Left lung (tissue), 10 donors: Measurements from ENCODE around the gene TMEM135. TPM values are rescaled to one million over a fixed set of nuclear protein-coding genes. Genes with fewer than 3 reads are reported as not detected.

Source experiments
- ATAC-seq: fragments of 200-7000 bp; cut with Tn5 transposase; one replicate; pipeline ENCODE4 v1.9.1; 2020; ENCODE audit warnings: moderate library complexity
- DNase-seq, 4 donors: peaks; one replicate each; pipeline ENCODE4 v3.0.0-alpha.2; 2013 to 2020
- H3K27ac ChIP-seq, 2 donors: fragments of 200-600 bp; sonication (generic) in 1 of 2; one replicate each; pipeline versions ENCODE4 v1.5.0 to v1.8.0; 2020 to 2021
- H3K27me3 ChIP-seq, 2 donors: fragments of 200-600 bp; sonication (generic) in 1 of 2; one replicate each; pipeline versions ENCODE4 v1.5.0 to v1.8.0; 2020 to 2021
- H3K36me3 ChIP-seq, 2 donors: fragments of 200-600 bp; sonication (generic) in 1 of 2; one replicate each; pipeline versions ENCODE4 v1.5.0 to v1.8.0; 2020 to 2021
- H3K4me1 ChIP-seq, 2 donors: fragments of 200-600 bp; one replicate each; pipeline ENCODE4 v1.8.0; 2021
- H3K4me3 ChIP-seq, 2 donors: fragments of 200-600 bp; sonication (generic) in 1 of 2; one replicate each; pipeline versions ENCODE4 v1.5.0 to v1.8.0; 2020 to 2021; ENCODE audit warnings: mild to moderate bottlenecking in 1 of 2
- H3K9me3 ChIP-seq, 2 donors: fragments of 200-600 bp; sonication (generic) in 1 of 2; one replicate each; pipeline versions ENCODE4 v1.5.0 to v1.8.0; 2020 to 2021
- intact Hi-C, 2 donors: fragments of 100-400 bp; cut with DNase I; formaldehyde crosslinking; loops; one replicate each; pipeline versions ENCODE4 v1.11.2 to v1.14.2; 2022
- polyA plus RNA-seq, 6 donors: library from polyadenylated mRNA; unstranded; fragments of 120-200 nt; gene quantifications; one replicate each; pipeline ENCODE4 v1.2.1, GENCODE V29; 2013; ENCODE audit not compliant: insufficient read length in 6 of 6
- total RNA-seq, 2 donors: library from RNA; stranded (reverse); fragmentation: NEBNext Ultra II Directional; extraction: Animal tissue kit (Norgen Biotek cat#: 25700); gene quantifications; one replicate each; pipeline ENCODE4 v1.2.1, GENCODE V29; 2021
- TF ChIP-seq, protein P1 (sequence below), 2 donors: fragments of 200-600 bp; sonication (generic) in 1 of 2; IDR thresholded peaks; one replicate each; pipeline versions ENCODE4 v1.5.0 to v1.8.0; 2021; ENCODE audit warnings: antibody characterized with exemption in 2 of 2
- donor health status: DM: no; HTN: yes; CAD: no.
- donor health status: DM: no; HTN: no; CAD: no.

Gene TMEM135
- total and polyA plus RNA-seq, 8 donors, result 21.3 to 33.4 (median 27.2) TPM

DNA sequence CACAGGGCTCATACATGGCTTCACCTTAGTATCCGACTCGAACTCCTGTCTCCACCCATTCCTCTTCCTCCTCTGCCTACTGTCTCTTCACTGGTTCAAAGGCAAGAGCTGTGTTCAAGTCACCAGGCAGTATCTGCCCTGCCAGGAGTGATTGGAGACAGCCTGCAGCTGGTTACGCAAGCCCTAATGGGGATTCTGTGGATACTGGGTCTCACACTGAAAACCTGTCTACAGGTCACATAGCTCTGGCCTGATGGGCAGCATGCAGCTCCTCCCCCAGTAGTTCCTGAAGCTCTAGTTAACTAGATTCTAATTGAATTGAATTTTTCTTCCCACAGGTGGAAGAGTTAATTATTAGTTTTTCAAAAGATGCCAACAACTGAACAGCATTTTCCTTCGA lies 332.2 kb downstream of the TMEM135 start:
- TF ChIP-seq, protein P1, sequence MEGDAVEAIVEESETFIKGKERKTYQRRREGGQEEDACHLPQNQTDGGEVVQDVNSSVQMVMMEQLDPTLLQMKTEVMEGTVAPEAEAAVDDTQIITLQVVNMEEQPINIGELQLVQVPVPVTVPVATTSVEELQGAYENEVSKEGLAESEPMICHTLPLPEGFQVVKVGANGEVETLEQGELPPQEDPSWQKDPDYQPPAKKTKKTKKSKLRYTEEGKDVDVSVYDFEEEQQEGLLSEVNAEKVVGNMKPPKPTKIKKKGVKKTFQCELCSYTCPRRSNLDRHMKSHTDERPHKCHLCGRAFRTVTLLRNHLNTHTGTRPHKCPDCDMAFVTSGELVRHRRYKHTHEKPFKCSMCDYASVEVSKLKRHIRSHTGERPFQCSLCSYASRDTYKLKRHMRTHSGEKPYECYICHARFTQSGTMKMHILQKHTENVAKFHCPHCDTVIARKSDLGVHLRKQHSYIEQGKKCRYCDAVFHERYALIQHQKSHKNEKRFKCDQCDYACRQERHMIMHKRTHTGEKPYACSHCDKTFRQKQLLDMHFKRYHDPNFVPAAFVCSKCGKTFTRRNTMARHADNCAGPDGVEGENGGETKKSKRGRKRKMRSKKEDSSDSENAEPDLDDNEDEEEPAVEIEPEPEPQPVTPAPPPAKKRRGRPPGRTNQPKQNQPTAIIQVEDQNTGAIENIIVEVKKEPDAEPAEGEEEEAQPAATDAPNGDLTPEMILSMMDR (IDR thresholded peaks at IDR 0.05), result no peak
- H3K36me3 ChIP-seq, result no peaks in the 10 kb centered on the region
- no peak overlapping the region for H3K27ac ChIP-seq
- no peaks in the 10 kb centered on the region for H3K9me3 ChIP-seq
- H3K4me1 ChIP-seq, result no peaks in the 10 kb centered on the region
- intact Hi-C loops, result no loop called here
- H3K4me3 ChIP-seq, result no peak overlapping the region
- DNase-seq, result no peak
- ATAC-seq, result no peak
- H3K27me3 ChIP-seq, result no peaks in the 10 kb centered on the region

DNA sequence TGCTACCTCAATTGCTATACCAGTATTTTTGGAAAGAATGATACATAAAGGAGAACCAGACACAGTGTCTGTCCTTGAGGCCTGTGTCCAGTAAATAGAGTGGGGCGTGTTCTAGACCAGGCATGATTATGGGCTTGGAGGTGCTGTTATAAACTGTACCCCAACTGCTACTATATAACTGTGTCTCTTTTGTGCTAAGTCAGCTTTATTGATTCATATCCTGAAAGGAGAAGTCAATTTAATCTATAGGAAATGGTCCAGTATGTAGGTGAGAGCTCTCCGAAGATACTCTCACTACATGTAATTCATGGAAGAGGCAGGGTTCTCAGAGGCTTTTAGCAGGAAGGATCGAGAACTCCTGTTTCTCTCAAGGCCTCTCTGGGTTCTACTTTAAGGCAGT lies 334.3 kb downstream of the TMEM135 start:
- H3K9me3 ChIP-seq, result no peaks in the 10 kb centered on the region
- intact Hi-C loops, result no loop called here
- no peak for ATAC-seq
- no peaks in the 10 kb centered on the region for H3K27me3 ChIP-seq
- H3K36me3 ChIP-seq, result no peaks in the 10 kb centered on the region
- DNase-seq, result no peak
- TF ChIP-seq, protein P1 (IDR thresholded peaks at IDR 0.05), result no peak
- no peaks in the 10 kb centered on the region for H3K4me1 ChIP-seq
- H3K4me3 ChIP-seq, result no peak overlapping the region
- no peak overlapping the region for H3K27ac ChIP-seq

Other genes with a start within 250 kb of the TMEM135 start
- 100 to 1,000 TPM; 133 to 149 TPM for gene PRSS23, start 237.4 kb upstream of the TMEM135 start, total RNA-seq
- gene PRSS23, start 237.4 kb upstream of the TMEM135 start, polyA plus RNA-seq, result 10 to 100 TPM; 62.9 to 82.5 (median 73.9) TPM
- gene FZD4, start 82.5 kb upstream of the TMEM135 start, total RNA-seq, result 10 to 100 TPM; 23.5 to 25.1 TPM
- 10 to 100 TPM; 20.7 to 27.1 (median 26.2) TPM for gene FZD4, start 82.5 kb upstream of the TMEM135 start, polyA plus RNA-seq